ENCODE data around the gene SRC. TPM values are rescaled to one million over a fixed set of nuclear protein-coding genes. Genes with fewer than 3 reads are reported as not detected.

Gene SRC
- total RNA-seq, 1 donor from 2014 or later = 20.2 TPM

DNA sequence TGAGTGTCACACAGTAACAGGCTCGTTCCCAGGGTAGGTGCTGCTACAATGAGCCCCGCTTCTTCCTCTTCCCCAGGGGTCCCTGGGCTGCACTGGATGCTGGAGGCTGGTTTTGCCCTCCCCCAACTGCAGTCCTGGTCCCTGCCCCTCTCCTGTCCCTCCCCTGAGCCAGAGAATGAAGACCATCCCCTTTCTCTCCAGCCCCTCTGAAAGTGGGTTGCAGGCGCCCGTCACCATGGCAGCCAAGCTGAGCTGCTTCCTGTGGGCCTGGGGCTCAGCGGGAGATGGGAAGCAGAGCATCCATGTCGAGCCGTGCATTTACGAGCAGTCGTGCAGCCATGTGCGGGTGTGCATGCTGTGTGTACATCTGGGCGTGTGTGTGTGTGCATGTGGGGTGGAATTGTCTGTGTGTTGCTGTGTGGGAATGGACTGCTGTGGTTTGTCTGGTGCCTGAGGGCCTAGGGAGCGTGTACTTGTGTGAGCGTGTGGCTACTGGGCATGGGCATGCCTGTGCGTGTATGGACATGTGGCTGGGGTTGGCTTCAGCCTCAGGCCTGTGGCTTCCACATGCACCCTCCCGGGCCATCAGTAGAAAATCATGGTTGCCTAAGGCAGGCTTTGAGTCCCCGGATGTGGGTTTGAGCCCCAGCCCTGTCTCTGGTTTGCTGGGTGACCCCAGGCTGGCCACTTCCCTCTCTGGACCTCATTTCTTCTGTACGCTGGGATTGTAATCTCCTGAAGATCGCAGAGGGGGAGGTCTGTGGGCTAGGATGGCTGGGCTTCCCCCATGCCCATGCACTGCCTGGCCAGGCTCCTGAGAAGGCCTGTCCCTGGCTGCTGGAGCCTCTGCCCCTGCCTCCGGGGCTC is 48.8 kb downstream of the SRC start:
- no peak for DNase-seq (ENCODE audit: low read depth, low spot score)

DNA sequence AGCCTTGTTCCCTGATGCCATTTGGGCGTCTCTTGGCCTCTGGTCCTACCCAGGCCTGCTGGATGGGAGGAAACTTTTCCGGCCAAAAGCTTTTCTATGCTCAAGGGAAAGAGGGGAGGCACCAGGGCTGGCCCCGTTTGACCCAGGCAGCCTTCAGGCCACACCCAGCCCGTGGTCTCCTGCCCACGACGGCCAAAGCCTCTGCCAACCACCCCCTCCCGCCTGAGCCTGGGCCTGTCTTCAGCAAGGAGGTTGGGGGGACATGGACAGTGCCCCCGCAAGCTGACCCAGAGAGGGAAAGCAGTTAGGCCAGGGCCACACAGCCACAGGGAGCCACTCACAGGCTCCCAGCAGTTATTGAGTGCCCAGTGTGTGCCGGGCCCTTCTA is 49.5 kb downstream of the SRC start:
- DNase-seq (ENCODE audit: low read depth, low spot score) = no peak

DNA sequence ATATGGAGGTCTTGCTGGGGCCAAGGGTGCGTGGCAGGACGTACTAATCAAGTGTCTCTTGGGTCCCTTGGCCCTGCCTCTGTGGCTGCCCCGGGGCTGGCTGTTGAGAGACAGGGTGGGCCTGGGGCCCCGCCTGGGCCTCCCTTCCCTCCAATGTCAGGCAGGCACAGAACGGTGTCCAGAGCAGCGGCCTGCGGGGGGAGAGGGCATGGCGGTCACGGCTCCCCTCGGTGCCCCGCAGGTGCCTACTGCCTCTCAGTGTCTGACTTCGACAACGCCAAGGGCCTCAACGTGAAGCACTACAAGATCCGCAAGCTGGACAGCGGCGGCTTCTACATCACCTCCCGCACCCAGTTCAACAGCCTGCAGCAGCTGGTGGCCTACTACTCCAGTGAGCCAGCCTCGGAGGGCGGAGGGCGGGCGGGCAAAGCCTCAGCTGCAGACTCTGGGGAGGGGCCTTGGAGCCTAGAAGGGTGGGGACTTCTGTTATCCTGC is 50.0 kb downstream of the SRC start:
- no peak for DNase-seq (ENCODE audit: low read depth, low spot score)

DNA sequence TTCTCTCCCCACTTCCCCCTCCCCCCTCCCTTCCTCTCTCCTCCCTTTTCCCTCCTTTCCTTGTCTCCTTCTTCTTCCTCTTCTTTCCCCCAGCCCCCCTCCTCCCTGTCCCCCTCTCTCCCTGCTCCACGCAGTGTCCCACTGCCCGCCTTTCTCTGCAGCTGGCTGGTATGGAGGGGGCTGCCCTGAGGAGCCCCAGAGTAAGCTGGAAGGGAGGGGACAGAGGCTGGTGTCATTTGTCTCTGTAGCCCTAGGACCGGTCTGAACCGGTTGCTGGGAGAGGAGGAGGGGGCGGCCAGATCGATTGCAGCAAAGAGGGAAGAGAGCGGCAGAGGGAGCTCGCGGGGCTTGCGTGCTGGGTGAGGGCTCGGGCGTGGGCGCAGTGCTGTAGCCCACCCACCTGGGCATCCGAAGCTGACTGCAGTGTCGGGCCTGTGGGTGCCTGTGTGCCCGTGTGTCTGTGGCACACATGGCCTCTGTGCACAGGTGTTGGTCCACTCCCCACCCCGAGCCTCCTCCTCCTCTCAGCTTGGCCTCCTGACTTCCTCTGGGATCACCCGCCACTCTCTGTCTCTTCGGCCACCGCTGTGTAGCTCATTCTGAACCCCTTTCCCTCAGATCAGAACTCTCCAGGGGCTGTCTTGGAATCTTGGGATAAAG is 50.6 kb downstream of the SRC start:
- DNase-seq (ENCODE audit: low read depth, low spot score) = no peak

DNA sequence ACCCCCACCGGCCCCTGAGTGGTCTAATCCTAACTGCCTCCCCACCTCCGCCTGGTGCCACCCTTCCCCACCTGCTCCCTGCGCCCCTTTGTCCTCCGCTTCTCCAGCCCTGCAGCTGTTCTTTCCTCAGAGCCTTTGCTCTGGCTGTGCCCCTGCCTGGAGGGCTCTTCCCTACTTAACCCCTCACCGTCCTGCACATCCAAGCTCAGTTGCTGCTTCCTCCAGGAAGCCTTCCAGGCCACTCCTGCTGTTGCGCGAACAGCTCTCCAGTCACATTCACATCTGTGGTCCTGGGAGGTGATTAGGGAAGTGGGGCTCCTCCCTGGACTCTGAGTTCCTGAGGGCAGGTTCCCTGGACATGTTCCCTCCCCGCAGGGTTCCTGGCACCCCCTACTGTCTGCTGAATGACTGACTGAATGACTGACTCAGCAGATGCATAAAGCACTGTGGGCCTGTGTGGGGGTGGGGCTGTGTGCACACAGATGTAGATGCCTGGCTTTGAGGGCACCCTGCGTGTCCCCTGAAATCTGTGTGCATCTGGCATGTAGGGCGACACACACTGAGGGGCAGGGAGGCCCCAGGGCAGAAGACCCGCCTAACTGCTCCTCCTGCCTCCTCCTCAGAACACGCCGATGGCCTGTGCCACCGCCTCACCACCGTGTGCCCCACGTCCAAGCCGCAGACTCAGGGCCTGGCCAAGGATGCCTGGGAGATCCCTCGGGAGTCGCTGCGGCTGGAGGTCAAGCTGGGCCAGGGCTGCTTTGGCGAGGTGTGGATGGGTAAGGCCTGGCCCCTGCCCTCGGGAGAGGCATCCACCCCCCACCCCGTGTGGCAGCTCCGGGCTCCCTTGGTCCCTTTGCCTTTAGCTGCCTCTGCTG is 51.4 kb downstream of the SRC start:
- no peak for DNase-seq (ENCODE audit: low read depth, low spot score)

DNA sequence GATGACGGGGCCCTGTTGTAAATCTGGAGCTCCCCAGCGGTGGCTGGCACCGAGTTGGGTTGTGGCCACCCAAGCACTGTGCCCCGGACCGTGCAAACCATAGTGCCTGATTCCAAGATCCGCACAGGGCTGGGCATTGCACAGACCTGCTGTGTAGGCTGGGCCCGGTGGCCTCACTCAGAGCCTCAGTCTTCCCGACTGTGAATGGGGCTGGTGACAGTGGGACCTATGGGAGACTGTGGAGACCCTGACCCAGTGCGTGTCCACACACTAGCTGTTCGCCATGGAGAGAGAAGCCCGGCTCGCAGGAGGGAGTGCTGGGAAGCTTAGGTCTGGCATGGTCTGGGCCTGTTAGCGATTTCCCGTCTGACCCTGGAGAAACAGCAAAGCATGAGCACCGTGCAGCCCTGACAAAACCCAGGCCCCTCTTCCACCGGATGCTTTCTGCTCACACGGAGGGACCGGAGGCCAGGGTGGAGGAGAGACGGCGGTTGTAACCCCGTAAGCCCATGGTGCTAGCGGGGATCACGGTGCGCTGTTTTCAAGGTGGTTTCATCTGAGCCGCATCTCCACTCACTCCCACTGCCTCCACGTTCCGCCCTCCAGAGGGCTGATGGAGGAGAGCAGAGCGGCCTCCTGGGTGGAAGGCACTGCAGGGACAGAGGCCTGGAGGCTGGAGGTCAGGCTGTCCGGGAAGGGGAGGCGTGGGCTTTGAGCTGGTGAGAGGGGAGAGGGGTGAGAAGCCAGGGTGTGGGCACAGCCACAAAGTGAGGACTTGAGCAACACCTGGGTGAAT is 52.2 kb downstream of the SRC start:
- no peak for DNase-seq (ENCODE audit: low read depth, low spot score)

DNA sequence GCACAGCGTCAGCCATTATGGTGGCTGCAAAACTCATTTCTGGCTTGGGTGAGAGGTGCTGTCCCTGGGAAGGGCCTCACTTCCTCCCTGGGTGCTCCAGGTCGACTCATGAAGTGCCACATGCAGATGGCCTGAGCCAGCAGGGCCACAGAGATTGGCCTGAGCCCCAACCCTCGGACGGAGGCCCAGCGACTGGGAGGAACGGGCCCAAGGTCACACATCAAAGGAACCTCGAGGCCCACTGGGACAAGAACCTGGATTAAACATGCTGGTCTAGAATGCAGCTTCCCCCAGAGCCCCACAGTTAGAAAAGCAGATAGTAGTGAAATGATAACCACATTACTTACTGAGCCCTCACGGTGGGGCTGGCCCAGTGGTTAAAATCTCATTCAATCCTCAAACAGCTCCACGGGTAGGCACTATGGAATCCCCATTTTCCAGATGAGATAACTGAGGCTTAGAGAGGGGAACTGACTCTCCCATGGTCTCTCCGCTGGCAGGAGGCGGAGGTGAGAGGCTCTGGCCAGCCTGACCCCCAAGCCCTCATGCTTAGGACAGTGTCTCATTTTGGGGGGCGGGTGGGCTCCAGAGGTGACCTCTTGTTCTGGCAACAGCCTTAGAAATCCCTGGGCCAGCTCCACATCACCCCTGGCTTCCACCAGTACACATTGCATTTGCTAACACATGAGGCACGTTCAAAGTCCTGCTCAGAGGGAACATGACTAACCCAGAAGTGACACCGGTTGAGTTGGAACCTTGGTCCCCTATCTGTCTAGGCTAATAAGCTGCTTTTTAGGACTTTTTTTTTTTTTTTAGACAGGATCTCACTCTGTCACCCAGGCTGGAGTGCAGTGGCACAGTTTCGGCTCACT is 53.0 kb downstream of the SRC start:
- DNase-seq (ENCODE audit: low read depth, low spot score) = no peak

DNA sequence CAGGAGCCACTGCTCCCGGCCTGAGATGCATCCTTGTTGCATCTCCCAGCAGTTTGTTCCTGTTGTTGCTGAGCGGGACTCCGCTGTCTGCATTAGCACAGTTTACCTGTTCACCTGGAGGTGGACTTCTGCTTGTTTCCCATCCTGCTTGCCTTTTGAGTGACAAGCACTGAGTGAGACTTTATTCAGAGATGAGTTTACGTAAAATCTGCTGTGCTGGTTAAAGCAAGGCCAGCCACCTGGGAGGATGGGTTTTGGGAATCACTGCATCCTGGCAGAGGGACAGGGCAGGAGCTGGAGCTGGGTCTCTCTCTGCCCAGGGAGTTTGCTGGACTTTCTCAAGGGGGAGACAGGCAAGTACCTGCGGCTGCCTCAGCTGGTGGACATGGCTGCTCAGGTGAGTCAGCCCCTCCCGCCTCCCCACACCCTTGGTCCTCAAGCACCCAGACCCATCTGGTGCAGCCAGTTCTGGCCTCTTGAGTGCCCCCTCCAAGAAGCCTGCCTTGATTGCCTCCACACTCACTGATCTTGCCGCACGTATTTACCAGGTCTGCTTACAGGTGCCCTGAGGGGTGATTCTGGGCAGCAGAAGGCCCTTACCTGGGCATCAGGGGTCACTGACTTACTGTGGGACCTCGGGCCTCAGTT is 55.5 kb downstream of the SRC start:
- DNase-seq (ENCODE audit: low read depth, low spot score) = no peak

DNA sequence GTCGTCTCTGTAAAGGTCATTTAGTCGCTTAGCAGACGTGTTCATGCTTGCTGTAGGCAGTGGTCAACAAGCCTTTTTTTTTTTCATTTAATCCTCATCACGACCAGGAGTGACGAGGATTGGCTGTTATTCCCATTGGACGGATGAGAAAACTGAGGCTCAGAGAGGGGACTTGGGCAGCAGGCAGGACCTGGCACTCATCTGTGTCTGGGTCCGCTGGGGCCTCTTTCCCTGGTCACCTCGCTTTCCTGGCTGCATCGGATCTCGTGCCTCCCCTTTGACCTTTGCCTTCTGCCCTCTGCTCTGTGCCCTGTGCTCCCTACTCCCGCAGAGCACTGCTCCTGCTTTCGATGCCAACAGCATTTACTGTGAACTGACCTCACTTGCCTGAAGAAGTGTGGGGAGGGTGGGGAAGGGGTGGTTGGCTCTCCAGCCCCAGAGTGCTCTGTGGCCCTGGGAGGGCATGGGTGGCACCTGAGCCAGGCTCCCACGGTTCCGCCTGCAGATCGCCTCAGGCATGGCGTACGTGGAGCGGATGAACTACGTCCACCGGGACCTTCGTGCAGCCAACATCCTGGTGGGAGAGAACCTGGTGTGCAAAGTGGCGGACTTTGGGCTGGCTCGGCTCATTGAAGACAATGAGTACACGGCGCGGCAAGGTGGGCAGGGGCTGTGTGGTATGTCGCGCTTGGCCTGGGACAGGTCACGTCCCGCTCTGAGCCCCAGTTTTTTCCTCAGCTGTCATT is 56.2 kb downstream of the SRC start:
- no peak for DNase-seq (ENCODE audit: low read depth, low spot score)

DNA sequence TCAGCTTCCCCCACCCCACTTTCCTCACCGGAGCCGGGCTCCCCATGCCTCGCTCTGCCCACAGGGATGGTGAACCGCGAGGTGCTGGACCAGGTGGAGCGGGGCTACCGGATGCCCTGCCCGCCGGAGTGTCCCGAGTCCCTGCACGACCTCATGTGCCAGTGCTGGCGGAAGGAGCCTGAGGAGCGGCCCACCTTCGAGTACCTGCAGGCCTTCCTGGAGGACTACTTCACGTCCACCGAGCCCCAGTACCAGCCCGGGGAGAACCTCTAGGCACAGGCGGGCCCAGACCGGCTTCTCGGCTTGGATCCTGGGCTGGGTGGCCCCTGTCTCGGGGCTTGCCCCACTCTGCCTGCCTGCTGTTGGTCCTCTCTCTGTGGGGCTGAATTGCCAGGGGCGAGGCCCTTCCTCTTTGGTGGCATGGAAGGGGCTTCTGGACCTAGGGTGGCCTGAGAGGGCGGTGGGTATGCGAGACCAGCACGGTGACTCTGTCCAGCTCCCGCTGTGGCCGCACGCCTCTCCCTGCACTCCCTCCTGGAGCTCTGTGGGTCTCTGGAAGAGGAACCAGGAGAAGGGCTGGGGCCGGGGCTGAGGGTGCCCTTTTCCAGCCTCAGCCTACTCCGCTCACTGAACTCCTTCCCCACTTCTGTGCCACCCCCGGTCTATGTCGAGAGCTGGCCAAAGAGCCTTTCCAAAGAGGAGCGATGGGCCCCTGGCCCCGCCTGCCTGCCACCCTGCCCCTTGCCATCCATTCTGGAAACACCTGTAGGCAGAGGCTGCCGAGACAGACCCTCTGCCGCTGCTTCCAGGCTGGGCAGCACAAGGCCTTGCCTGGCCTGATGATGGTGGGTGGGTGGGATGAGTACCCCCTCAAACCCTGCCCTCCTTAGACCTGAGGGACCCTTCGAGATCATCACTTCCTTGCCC is 57.4 kb downstream of the SRC start:
- DNase-seq (ENCODE audit: low read depth, low spot score) = no peak

DNA sequence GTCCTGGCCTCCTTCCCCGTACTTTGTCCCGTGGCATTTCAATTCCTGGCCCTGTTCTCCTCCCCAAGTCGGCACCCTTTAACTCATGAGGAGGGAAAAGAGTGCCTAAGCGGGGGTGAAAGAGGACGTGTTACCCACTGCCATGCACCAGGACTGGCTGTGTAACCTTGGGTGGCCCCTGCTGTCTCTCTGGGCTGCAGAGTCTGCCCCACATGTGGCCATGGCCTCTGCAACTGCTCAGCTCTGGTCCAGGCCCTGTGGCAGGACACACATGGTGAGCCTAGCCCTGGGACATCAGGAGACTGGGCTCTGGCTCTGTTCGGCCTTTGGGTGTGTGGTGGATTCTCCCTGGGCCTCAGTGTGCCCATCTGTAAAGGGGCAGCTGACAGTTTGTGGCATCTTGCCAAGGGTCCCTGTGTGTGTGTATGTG is 58.5 kb downstream of the SRC start:
- DNase-seq (ENCODE audit: low read depth, low spot score) = no peak

DNA sequence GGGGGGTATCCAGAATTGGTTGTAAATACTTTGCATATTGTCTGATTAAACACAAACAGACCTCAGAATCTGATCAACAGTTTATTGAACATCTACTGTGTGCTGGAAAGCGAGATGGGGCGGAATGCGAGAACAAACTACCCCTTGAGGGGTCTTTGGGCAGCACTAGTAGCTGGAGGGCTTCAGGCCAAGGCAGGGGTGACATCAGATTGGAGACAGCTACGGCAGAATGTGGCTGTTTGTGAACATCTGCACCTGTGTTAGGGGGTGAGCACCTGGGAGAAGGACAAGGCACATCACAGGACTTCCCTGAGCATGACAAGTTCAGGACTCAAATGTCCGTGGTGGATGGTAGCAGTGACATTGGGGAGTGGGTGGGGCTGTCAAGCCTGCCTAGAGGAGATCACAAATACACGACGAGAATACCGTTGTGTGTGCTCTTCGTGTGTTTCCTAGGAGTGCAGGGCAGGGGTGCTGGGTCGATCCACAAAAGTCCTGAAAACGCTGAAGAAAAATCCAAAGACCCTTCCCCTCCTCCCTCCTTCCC is 59.5 kb downstream of the SRC start:
- no peak for DNase-seq (ENCODE audit: low read depth, low spot score)

DNA sequence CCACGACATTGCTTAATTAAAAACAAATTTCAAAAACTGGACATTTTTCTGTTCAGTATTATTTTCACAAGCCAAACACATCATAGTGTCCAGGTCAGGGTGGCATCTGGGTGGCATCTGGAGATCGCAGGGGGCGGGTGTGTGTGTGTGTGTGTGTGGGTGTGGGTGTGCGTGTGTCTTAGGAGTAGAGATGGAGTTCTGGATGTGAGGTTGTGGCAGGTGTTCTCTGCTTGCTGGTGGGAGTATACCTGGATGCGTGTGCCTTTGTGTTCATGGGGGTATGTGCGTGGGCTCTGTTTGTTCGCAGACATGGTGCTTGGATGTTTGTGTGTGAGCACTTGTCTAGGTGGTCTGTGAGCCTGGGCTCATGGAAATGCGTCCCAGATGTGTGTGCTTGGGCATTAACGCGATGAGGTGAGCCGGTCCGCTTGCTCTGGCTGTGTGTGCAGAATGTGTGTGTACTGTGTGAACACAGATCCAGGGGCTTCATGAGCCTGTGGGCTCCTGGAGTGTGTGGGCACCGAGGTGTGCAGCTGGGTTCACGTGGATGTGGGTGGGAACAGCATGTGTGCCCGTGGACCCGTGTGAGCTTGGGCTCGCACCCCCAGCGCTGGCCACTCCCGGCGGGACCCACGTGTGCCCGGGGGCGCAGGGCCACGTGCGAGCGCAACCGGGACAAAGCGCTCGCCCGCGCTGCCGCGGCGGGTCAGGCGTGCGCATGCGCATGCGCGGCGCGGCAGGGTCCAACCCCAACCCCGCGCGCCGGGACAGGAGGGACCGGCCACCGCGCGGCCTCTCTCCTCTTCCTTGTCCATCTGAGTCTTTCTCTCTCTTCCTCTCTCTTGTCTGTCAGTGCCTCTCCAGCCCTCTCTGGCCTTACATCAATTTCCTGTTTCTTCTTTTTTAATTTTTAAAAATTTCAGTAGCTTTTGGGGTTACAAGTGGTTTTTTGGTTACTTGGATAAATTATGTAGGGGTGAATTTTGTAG is 60.4 kb downstream of the SRC start:
- DNase-seq (ENCODE audit: low read depth, low spot score) = no peak

DNA sequence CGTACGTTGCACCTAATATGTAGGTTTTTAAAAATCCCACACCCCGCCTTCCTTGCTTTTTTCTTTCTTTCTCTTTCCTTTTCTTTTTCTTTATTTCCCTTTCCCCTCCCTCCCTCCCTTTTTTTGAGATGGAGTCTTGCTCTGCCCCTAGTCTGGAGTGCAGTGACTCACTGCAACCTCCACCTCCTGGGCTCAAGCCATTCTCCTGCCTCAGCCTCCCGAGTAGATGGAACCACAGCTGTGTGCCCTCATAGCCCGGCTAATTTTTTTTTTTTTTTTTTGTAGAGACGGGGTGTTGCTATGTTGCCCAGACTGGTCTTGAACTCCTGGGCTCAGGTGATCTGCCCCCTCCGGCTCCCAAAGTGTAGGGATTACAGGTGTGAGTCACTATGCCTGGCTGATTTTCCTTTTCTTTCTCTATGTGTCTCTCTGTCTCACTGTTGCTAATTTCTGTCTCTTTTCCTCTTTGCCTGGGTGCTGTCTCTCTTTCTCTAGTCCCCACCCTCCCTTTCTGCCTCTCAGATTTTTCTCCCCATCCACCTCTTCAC is 61.2 kb downstream of the SRC start:
- no peak for DNase-seq (ENCODE audit: low read depth, low spot score)

DNA sequence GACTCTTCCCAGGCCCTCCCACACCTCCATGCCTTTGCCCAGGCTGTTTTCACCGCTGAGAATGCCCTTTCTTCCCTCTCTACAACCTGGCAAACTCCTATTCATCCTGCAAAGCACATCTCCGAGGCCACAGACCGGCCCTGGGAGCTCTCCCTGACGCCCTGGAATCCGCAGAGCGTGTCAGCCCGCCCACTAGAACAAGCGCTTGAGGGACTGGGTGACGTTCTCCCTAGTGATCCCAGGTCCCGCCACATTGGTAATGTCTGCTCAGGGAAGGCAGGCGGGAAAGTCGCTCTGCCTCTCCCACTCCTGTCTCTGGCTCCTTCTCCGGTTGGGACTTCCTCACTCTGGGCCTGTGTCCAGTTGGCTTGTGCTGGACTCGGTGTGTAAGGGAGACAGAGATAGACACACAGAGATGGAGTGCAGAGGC is 61.6 kb downstream of the SRC start:
- DNase-seq (ENCODE audit: low read depth, low spot score) = no peak

Data from pulmonary artery endothelial cell (primary cell).